Motor neuron (in vitro differentiated cells): ENCODE results near the gene CEBPG. TPM values are rescaled to one million over a fixed set of nuclear protein-coding genes. Genes with fewer than 3 reads are reported as not detected.

Experiments used
- ATAC-seq, 8 experiments: fragments of 200-7000 bp; cut with Tn5 transposase; replicated peaks in 6 of 8; 2 replicates each; pipeline ENCODE4 v1.8.0; 2021; ENCODE audit warnings: mild to moderate bottlenecking in 8 of 8, moderate library complexity in 8 of 8
- H3K27ac ChIP-seq, 2 donors: fragments of 250-450 bp; sonication (Bioruptor Pico); 2 replicates each; pipeline ENCODE4 v1.9.0; 2021; ENCODE audit warnings: antibody characterized with exemption in 2 of 2, mild to moderate bottlenecking in 2 of 2, moderate library complexity in 1 of 2
- H3K4me1 ChIP-seq, 2 donors: fragments of 250-450 bp; sonication (Bioruptor Pico); replicated peaks in 1 of 2; 2 replicates each; pipeline ENCODE4 v1.6.1; 2021; ENCODE audit warnings: antibody characterized with exemption in 2 of 2, mild to moderate bottlenecking in 2 of 2, moderate library complexity in 1 of 2
- H3K4me3 ChIP-seq, 5 donors: fragments of 250-450 bp; sonication (Bioruptor Pico); 2 replicates each; pipeline ENCODE4 v1.9.0; 2021; ENCODE audit warnings: antibody characterized with exemption in 5 of 5, mild to moderate bottlenecking in 5 of 5, moderate library complexity in 4 of 5
- WGBS, 10 experiments: fragments of 450-650 bp; shearing (Covaris generic); methylation state at CpG; one replicate each; pipeline ENCODE4 v1.0.0; 2022; 5-methylcytosine and 5-hydroxymethylcytosine counted together
- in situ Hi-C, 9 experiments: fragments of 400-800 bp; cut with MboI; loops; one replicate each; pipeline ENCODE4 v1.15.0; 2021; ENCODE audit warnings: low sequenced_read_pairs in 9 of 9, low pct_unique_long_range_greater_than_20kb in 2 of 9; ENCODE audit not compliant: unreplicated experiment in 9 of 9
- total RNA-seq, 8 experiments: library from RNA; unstranded; fragments of 300-600 nt; gene quantifications; 2 replicates each; pipeline versions ENCODE4 v1.2.3 to v1.2.4, GENCODE V29; 2022

The CEBPG gene
- total RNA-seq, 8 experiments from 2014 or later = 14.5 to 104 (median 49.9) TPM

DNA sequence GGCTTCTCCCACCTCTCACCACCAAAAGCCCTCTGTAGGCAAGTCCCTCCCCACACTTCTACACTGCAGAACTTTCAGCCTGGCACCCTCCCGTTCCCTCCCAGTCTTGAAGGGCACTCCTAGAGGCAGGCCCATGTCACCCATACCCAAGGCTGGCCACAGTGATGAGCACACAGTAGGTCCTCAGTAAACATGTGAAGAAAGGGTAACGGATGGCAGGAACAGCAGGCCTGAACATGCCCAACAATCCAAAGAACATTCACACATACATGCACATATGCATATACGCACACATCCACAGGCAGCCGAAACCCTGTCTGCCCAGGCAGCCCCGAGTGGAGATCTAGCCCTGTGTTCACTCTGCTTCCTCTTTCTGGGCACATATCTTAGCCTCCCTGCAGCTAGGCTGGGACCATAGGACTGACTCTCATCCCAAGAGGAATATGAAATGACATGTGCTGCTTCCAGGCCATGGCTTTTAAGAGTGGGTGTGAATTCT, 55.2 kb downstream of the CEBPG start:
- Histone ChIP-seq H3K27ac (no peak overlapping the region), H3K4me1 (peaks cover 49 to 80% of the 10 kb centered on the region in 2 donors), H3K4me3 (no peak overlapping the region)
- in situ Hi-C loops = loop anchor here in 7 of 9 experiments (10.0 to 25.0 kb wide), 3 partner anchors 334 to 346 kb away; no protein-coding TSS in a partner anchor
- 0 to 100% (median 84%) methylated on average over 1 to 3 of the region's 5 CpGs; no CpG with 5 or more reads in 6 of the 10 experiments for WGBS, 10 experiments
- peak in 3 of 8 experiments; percentile 76 to 80 (median 77) for ATAC-seq

DNA sequence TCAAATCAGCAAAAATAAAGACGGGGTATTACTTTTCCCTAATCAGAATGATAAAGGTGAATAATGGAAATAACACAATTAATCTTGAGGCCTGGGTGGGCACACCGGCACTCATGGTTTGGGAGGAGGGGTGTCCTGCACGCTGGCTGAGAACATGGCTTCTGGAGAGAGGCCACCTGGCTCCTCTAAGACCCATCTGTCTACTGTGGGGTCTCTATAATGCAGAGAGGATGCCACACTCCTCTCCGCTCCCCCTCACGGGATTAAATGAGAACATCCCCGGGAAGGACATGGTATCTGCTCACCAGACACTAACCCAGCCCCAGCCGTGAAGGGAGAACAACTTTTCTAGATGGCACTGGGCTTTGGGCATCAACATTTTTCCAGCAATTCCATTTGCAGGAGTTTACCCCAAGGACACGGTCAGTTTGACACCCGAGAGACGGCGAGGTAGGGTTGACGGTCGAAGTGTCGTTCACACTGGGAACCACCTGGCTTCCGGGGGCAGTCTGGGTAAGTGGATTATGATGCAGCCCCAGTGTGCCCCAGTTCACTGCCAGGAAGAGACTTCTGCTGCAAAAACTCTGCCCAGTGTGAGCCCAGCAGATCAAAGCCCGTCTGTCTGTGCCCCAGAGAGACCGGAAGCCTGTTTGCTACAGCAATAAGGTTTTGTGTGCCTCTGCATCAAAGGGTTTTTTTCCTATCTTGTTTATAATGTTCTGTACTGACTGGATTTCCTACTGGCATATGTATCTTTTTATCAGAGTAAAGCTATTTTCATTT, 56.6 kb downstream of the CEBPG start:
- H3K4me1 ChIP-seq = peaks cover 53 to 80% of the 10 kb centered on the region in 2 donors
- no peak overlapping the region for H3K4me3 ChIP-seq
- no peak for ATAC-seq
- in situ Hi-C loops = loop anchor here (10.0 to 25.0 kb wide), 3 partner anchors 332 to 345 kb away; no protein-coding TSS in a partner anchor
- H3K27ac ChIP-seq = no peak overlapping the region
- WGBS, 10 experiments = 50 to 85% (median 66%) methylated on average over 1 to 16 of the region's 17 CpGs; no CpG with 5 or more reads in 2 of the 10 experiments

DNA sequence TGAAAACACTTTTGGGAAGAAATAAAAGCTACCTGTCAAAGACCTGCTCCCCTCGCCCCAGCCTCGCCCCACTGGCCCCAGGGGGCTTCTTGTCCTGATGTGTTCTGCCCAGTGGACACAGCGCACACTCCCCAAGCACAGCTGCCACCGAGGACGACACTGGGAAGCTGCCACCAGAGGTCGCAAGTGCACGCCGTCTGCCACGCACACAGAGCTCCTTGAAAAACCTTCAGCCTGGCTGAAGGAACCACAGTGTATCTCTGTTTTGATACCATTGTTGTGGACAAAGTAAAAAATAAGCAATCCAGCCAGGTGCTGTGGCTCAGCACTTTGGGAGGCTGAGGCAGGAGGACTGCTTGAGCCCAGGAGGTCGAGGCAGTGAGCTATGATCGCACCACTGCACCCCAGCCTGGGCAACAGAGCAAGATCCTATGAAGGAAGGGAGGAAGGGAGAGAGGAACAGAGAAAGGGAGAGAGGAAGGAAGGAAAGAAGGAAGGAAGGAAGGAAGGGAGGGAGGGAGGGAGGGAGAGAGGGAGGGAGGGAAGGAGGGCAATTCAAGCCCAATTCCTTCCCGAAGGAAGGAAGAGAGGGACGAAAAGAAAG, 57.3 kb downstream of the CEBPG start:
- peaks cover 59 to 80% of the 10 kb centered on the region in 2 donors for H3K4me1 ChIP-seq
- no peak overlapping the region for H3K27ac ChIP-seq
- peak; percentile 53 to 72 (median 60) for ATAC-seq
- in situ Hi-C loops = loop anchor here in 6 of 9 experiments (10.0 to 25.0 kb wide), 2 partner anchors 332 to 344 kb away; no protein-coding TSS in a partner anchor
- no peak overlapping the region for H3K4me3 ChIP-seq
- WGBS, 10 experiments = 0 to 9% (median 0%) methylated on average over 1 to 8 of the region's 13 CpGs; no CpG with 5 or more reads in 5 of the 10 experiments

GRCh38 chr19:33432015-33432414, 58.5 kb downstream of the CEBPG start:
- in situ Hi-C loops = loop anchor here in 6 of 9 experiments (10.0 to 25.0 kb wide), 2 partner anchors 330 to 343 kb away; no protein-coding TSS in a partner anchor
- Histone ChIP-seq H3K4me3 (no peak overlapping the region), H3K27ac (peak overlapping the region; percentile 54 to 70), H3K4me1 (peaks cover 54 to 77% of the 10 kb centered on the region in 2 donors)
- no peak for ATAC-seq
- 0 to 100% (median 75%) methylated on average over 1 to 3 of the region's 5 CpGs; no CpG with 5 or more reads in 2 of the 10 experiments for WGBS, 10 experiments

Other genes with a start within 250 kb of the CEBPG start
- gene WDR88, start 241.6 kb upstream of the CEBPG start, total RNA-seq = 1 to 10 TPM in 2 of 8 experiments, under 1 TPM in 6; 0.25 to 1.4 (median 0.67) TPM
- 10 to 100 TPM in 6 of 8 experiments, 1 to 10 TPM in 2; 9.1 to 29.2 (median 24.0) TPM for gene LRP3, start 179.4 kb upstream of the CEBPG start, total RNA-seq
- gene SLC7A10, start 147.9 kb upstream of the CEBPG start, total RNA-seq = 1 to 10 TPM in 1 of 8 experiments, under 1 TPM in 7; 0.20 to 1.7 (median 0.43) TPM
- 1 to 10 TPM in 6 of 8 experiments, under 1 TPM in 2; 0.46 to 4.9 (median 2.5) TPM for gene CEBPA, start 71.2 kb upstream of the CEBPG start, total RNA-seq
- 100 to 1,000 TPM in 1 of 8 experiments, 10 to 100 TPM in 7; 15.1 to 113 (median 40.7) TPM for gene PEPD, start 148.1 kb downstream of the CEBPG start, total RNA-seq
- gene CHST8, start 248.2 kb downstream of the CEBPG start, total RNA-seq = 10 to 100 TPM in 4 of 8 experiments, 1 to 10 TPM in 3, under 1 TPM in 1; 0.84 to 17.0 (median 11.5) TPM